CD4-positive, alpha-beta T cell treated with Interleukin-12 subunit alpha and Interleukin-12 subunit beta, for 1 hour (primary cell): ENCODE results near the gene GAPVD1.
"Not testable (repeated sequence)": the region's sequence is repeated elsewhere in the genome, so short reads cannot be mapped to it uniquely, and the experiment has no call there.

Source experiments
- DNase-seq: peaks from one replicate; pipeline ENCODE4 v3.0.0-alpha.2; 2020

GAPVD1 gene

DNA sequence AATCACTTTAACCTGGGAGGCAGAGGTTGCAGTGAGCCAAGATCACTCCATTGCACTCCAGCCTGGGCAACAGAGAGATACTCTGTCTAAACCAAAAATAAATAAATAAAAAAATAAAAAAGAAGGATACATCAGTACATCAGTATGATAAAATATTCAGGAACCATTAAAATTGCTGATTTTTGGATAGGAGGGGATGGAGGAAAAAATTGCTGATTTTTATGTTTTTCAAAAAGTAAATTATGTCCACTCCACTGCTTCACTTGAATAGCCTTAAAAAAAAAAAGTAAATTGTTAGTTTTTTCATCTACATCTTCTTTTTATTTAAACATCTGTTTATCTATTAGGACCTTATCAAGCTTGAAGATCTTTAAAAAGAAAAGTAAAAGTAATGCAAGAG is 7.4 kb upstream of the GAPVD1 start:
- DNase-seq: no peak

DNA sequence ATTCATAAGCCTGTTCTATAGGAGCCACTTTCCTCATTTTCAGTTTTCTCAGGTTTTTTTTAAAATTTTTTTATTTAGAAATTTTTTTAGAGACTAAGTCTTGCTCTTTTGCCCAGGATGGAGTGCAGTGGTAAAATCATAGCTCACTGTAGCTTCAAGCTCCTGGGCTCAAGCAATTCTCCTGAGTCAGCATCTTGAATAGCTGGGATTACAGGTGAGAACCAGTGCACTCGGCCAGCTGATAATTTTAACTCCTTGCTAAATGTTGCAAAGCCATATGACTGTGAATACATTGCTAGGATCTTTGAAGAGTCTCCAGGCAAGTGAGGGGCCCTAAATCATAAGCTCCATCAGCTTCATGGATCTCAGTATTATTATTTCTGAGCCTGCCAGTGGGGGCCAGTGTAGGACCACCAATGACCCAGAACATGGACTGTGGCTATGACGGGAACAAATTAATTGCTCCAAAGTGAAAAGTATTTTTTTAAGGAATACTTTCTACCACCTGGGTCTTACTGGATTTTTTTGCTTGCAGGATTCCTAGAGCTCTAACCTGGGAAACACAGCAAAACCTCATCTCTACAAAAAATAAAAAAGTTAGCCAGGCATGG is 5.7 kb upstream of the GAPVD1 start:
- no peak for DNase-seq

DNA sequence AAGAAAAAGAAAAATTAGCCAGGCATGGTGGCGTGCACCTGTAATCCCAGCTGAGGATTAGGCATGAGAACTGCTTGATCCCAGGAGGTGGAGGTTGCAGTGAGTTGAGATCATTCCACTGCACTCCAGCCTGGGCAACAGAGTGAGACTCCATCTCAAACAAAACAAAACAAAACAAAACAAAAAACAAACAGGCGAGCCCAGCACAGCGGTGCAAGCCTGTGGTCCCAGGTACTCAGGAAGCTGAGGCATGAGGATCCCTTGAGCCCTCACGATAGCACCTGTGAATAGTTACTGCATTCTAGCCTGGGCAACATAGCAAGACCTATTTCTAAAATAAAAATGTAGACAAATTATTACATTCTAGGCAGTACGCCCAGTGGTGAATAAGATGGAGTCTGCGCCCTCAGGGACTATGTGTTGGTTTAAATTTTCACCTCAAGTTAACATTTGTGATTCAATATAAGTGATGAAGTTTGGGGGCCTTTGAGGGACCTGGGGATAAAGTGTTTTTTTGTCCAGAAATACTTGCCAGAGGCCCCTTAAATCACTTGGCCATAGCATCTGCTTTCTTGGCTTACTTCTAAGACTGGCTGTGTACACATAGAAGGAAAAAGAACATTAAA is 3.4 kb upstream of the GAPVD1 start:
- DNase-seq: no peak

DNA sequence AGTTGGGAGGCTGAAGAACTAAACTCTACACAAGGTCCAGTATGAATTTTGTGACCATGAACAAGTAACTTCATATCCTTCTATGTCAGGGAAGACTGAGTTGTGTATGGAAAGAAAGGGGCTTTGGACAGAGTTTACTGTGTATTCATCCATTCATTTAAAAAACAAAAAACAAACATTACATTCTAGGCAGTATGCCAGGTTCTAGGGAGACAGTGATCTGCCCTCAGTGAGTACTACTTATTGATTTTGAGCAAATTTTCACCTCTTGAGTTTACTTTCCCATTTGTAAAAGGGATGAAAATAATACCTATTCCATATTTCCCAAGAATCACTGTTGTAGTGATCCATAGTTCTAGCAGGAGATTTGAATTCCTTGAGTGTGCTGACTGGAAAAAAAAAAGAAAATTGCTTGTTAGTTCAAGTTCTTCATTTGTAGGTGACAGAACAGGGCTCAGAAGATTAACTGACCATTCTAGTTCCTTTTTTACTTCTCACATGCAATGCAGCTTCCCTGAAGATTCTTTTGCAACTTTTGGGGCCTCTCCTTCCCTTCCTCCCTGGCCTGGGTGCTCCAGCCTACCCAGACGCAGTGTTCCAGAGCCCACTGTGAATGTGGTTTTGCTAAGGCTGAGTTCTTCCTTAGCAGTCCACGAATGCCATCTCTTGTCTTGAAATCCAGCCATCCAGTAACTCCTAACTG is 2.6 kb upstream of the GAPVD1 start:
- no peak for DNase-seq

DNA sequence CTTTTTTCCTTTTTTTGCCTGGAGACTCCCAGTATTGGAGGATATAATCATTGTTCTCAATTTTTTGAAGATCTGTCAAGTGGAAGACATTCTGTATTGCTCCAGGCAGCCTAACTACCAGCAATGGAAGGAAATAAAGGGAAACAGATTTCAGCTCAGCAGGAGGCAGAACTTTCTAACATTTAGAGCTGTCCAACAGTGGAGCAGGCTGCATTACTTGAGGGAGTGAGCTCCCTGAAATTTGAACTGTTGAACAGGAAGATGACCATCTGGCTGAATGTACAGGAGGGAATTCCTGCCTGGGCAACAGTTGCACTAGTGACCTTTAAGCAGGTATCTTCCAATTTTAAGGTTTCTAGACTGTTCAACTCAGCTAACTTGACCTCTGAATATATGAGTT is 1.1 kb upstream of the GAPVD1 start:
- no peak for DNase-seq

DNA sequence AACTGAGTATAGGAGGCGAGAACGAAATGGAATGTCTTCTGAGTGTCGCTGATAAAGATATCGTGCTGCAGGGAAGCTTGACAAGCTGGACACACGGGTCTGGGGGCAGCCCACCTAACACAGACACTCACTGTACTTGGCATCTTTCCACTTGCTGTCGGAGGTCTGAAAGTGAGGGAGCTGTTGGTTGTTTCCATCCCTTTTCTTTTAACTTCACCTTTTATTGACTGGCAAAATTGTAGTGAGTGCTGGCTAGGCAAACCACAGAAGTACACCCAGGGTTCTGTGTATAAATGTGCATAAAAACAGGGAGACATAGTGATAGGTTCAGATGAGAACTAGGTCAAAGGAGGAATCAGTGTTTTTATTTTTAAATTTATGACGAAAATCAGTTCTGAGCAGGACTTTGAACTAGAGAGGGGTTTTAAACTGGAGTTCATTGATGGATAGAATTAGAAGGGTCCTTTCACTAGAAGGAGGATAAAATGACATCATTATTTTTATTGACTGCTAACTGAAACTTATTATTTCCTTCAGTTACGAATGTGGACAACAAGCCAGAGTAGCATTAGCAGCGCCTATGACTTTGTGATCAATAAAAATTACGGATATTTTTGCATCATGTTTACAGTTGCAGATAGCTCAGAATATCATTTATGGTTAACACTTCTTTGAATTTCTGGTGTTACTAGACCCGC is 817 bp downstream of the GAPVD1 start:
- DNase-seq: no peak

DNA sequence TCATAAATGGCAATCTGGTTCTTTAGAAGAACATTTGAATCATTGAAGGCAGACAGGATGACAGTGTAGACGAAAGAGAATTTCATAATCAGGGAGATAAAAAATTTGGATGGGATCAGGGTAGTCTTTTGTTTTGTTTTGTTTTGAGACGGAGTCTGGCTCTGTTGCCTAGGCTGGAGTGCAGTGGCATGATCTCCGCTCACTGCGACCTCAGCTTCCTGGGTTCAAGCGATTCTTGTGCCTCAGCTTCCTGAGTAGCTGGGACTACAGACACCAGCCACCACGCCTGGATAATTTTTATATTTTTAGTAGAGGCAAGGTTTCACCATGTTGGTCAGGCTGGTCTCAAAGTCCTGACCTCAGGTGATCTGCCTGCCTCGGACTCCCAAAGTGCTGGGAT is 2.4 kb downstream of the GAPVD1 start:
- DNase-seq: peak; percentile 62

DNA sequence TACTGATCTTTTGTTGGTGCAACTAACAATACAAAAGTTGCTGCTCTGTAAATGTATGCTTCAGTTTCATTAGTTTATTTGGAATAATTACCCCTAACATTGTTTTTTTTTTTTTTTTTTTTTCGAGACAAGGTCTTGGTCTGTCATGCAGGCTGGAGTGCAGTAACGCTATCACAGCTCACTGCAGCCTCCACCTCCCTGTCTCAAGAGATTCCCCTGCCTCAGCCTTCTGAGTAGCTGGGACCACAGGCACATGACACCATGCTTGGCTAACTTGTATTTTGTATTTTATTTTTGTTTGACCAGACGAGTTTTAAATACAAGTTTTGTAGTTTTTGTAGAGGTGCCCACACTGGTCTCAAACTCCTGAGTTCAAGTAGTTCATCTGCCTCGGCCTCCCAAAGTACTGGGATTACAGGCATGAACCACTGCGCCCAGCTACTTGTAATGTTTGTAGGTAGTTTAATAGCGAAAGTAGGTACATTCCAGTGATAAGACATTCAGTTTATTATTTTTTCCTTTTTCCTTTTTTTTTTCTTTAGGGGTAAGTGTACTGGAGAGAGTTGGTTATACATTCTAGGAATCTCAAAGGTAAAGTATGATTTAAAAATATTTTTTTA is 6.9 kb downstream of the GAPVD1 start:
- DNase-seq: no peak

DNA sequence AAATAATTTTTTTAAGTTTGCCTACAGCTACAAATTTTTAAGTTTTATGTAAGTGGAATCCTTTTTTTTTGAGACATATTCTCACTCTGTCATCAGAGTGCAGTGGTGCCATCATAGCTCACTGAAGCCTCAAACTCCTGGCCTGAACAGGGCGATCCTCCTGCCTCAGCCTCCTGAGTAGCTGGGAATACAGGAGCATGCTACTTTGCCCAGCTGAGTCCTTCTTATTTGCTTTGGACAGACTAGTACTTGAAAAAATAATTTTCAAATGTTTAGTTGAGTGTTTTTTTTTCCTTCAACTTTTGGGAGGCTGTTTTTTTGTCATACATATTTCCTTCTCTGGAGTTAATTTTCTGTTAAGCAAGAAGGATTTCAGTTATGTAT is 7.4 kb downstream of the GAPVD1 start:
- DNase-seq: no peak

DNA sequence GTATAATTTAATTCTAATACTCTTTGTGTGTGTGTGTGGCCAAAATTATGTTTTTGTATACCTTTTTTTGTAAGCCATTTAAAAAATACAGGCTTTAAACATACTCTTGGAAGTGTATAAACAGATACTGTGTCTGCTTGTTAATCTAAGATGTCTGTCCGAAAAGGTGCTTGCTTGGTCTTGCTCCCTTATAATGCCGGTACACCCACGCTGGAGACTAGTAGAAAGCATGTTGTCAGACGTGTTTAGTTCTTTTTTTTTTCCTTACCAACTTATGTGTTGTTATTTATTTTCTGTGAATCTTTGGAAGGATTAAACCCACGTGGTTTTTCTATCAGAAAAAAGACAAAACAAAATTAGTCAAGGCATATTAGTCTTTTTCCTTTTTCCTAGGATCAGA is 9.5 kb downstream of the GAPVD1 start:
- no peak for DNase-seq

DNA sequence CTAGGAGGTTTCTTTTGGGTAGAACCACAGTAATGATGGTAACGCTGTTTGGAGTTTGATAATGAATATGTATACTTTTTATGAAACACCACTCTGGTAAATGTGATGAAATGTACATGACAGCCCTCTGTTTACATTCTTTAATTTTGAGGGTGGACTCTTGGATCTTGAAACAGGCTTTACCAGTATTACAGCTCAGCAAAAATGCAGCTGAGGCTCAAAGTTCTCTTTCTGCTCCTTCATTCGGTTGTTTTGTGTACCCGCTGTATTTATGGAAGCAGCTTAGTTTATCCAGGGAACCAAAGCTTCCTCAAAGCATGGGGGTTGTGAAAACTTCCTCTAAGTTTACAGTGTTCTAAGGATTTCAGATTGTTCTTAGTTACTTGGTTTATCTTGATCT is 11.1 kb downstream of the GAPVD1 start:
- no peak for DNase-seq

DNA sequence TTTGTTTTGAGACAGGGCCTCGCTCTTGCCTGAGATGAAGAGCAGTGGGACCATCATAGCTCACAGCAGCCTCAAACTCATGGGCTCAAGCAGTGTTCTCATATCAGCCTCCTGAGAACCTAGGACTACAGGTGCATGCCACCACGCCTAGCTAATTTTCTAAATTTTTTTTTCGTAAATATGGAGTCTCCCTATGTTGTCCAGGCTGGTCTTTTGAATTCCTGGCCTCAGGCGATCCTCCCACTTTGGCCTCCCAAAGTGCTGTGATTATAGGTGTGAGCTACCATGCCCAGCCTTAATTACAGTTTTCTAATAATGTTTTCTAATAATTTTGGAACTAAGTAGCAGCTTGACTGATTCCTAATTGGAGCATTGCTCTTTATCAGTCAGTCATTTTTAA is 15.1 kb downstream of the GAPVD1 start:
- no peak for DNase-seq

DNA sequence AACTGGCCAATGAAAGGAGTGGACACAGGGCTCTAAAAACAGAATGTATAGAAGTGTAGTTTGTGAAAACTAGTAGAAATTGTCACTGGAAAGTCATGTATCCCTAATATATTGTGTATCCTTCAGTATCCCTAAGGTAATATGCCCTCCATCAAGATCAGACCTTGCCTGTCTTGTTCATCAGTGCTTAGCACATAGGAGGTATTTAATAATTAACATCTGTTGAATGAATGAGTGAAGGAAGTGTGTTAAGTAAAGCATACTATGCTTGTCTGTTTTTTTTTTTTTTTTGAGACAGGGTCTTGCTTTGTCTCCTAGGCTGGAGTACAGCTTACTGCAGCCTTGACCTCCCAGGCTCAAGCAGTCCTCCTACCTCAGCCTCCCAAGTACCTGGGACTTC is 15.8 kb downstream of the GAPVD1 start:
- no peak for DNase-seq

DNA sequence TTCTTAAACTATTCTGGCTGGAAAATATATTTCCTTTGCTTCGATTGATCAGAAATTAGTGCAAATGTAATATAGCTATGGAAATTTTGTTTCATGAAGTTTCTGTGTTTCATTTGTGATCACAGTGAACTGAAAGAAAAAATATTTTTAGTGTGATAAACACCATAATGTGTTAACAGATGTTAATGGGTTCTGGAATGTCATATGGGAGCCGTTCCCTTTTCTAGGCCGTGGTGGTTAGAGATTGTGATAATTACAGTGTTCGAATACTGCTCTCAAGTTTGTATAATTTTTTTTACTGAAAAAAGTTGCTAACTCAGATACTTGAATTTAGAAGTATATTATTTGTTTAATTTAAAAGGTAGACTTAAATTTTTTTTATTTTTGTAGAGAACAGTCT is 19.3 kb downstream of the GAPVD1 start:
- DNase-seq: no peak

DNA sequence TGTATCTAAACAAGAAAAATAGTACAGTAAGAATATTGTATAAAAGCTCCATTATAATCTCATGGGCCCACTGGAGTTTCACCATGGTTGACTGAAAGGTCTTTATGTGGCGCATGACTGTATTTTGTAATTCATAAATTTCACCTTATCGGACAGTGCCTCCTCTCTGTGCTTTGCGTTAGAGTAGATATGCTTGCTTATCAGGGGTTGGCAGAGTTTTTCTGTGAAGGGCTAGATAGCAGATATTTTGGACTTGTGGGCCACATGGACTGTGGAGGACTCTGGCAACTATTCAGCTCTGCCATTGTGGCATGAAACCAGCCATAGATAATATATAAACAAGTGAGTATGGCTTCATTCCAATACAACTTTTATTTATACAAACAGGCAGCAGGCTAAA is 23.2 kb downstream of the GAPVD1 start:
- DNase-seq: no peak

DNA sequence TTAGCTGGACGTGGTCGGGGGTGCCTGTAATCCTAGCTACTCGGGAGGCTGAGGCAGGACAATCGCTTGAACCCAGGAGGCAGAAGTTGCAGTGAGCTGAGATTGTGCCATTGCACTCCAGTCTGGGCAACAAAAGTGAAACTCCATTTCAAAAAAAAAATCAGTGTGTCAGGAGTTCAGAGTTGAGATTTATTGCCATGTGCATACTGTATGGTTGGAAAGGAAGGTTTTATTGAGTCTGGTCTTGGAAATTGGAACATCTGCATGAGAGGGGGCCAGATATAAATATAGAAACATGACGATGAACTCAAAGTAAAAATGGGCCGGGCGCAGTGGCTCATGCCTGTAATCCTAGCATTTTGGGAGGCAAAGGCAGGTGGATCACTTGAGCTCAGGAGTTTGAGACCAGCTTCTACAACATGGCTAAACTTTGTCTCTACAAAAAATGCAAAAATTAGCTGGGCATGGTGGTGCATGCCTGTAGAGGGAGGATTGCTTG is 25.4 kb downstream of the GAPVD1 start:
- DNase-seq: not testable (repeated sequence)

DNA sequence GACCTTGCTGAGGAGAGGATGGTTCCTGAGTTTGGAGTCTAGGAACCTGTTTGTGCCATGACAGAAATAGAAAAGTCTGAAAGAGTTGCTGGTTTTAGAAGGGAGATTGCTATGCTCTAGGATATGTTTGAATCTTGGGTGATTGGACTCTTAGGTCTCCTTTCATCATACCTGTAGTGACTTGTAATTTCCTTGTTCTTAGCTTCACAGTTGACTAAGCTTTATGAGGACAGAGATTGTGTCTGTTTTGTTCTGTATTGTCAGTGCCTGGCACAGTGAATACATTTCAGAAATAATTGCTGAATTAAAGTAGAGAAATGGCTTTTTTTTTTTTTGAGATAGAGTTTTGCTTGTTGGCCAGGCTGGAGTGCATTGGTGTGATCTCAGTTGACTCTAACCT is 31.5 kb downstream of the GAPVD1 start:
- DNase-seq: no peak

DNA sequence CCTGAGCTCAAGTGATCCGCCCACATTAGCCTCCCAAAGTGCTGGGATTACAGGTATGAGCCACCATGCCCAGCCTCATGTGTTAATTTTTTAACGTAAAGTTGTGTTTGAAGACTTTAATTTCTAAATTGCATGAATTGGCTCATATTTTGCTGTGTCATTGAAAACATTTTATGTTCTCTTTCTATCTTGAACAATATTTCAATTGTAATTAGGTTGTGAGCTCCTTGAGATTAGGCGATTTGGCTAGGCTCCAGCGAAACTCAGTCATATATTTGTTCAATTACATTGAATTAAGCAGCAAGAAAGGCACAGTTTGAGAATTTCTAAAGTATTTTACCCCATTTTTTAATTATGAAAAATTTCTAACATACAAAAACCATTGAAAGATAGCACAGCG is 34.0 kb downstream of the GAPVD1 start:
- DNase-seq: no peak

DNA sequence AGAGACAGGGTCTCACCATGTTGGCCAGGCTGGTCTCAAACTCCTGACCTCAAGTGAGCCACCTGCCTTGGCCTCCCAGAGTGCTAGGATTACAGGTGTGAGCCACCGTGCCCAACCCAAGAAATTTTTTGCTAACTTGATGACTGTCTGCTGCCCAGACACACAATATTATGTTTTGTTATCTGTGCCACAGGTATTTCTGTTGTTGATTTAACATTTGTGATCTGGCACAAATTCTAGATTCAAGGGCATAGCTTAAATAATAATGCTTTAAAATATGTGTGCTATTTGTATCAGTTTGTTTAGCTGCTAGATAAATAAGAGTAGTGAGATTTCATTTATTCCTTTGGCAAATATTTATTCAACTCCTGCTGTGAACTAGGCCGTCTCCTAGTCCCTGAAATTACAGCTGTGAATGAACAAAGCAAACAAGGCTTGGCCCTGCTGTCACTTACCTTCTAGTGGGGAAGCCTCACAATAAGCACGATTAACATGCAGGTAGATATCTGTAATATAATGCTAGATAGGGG is 35.3 kb downstream of the GAPVD1 start:
- DNase-seq: no peak

DNA sequence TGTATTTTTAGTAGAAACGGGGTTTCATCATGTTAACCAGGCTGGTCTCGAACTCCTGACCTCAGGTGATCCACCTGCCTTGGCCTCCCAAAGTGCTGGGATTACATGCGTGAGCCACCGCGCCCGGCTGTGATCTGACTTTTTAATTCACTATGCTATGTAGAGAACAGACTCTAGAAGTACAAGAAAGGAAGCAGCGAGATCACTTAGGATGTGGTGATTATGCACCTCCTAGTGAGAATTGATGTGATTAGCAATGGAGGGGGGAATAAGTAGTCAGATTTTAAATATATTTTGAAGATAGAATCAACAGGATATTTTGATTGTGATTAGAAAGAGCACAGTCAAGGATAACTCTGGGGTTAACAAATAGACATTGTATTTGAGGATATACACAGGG is 36.3 kb downstream of the GAPVD1 start:
- no peak for DNase-seq

DNA sequence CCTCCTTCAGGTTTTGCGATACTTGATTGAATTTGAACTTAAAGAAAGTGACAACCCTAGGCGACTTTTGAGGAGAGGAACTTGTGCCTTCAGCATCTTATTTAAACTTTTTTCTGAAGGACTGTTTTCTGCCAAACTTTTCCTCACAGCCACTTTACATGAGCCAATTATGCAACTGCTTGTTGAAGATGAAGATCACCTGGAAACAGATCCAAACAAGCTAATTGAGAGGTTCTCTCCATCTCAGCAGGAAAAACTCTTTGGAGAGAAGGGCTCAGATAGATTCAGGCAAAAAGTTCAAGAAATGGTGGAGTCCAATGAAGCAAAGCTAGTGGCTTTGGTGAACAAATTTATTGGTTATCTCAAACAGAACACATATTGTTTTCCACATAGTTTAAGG is 40.6 kb downstream of the GAPVD1 start:
- no peak for DNase-seq

DNA sequence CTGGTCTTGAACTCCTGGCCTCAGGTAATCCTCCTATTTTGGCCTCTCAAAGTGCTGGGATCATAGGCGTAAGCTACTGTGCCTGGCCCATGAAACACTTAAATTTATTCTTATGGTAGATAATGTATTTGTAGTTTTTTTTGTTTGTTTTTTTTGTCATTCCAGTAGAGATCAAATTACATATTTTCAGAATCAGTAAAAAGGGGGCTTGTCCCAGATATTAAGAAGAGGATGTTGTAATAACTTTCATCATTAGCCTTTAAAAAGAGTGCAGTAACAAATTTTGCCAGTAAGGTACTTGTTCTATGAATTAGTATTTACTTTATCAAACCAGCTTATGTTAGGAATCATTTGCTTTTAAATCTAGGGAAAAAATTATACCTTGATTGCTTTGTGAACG is 42.6 kb downstream of the GAPVD1 start:
- DNase-seq: no peak

DNA sequence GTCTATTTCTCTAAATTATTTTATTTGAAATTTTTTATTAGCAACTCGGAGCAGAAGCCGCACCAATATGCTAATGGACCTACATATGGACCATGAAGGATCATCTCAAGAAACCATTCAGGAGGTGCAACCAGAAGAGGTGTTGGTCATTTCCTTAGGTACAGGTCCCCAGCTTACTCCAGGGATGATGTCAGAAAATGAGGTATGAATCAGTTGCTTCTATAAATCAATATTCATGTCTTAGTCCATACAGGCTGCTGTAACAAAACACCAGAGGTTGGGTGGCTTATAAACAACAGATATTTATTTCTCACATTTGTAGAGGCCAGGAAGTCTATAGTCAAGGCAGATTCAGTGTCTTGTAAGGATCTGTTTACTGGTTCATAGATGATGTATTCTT is 50.8 kb downstream of the GAPVD1 start:
- no peak for DNase-seq
